ENCODE measurements around the gene DPP8. TPM values are rescaled to one million over a fixed set of nuclear protein-coding genes. Genes with fewer than 3 reads are reported as not detected.

The DPP8 gene
- total RNA-seq, 1 experiment from 2014 or later = 29.6 TPM

DNA sequence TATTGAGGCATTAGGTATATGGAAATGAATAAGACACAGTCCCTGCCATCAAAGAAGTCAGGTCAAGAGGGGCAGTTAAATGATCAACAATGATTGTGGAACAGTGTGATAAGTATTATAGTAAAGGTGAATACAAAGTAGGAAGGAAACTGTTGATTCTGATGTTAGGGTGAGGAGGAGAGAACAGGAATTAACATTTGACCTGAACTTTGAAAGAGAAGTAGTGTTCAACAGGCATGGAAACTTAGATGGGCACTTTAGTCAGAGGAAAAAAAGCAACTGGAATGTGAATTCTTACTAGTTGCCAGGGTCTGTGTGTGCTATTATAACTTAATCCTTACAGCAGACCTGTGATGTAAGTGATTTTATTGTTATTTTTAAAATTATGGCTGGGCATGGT lies 30.4 kb upstream of the DPP8 start:
- no TSS peak for BruUV-seq (replicated peaks)
- intact Hi-C loops (cut with micrococcal nuclease; ENCODE audit: unreplicated experiment) = no loop called here
- CTCF ChIA-PET = no interaction called here
- H3K4me1 ChIP-seq (ENCODE audit: insufficient read depth, low read length, poor library complexity, severe bottlenecking) = no peaks in the 10 kb centered on the region
- POLR2A ChIA-PET (ENCODE audit: low non-redundant PET) = no interaction called here
- no peak for TF ChIP-seq EZH2 (IDR thresholded peaks at IDR 0.05; ENCODE audit: borderline replicate concordance, low read depth, low read length, poor library complexity, severe bottlenecking)
- TF ChIP-seq, protein P1, sequence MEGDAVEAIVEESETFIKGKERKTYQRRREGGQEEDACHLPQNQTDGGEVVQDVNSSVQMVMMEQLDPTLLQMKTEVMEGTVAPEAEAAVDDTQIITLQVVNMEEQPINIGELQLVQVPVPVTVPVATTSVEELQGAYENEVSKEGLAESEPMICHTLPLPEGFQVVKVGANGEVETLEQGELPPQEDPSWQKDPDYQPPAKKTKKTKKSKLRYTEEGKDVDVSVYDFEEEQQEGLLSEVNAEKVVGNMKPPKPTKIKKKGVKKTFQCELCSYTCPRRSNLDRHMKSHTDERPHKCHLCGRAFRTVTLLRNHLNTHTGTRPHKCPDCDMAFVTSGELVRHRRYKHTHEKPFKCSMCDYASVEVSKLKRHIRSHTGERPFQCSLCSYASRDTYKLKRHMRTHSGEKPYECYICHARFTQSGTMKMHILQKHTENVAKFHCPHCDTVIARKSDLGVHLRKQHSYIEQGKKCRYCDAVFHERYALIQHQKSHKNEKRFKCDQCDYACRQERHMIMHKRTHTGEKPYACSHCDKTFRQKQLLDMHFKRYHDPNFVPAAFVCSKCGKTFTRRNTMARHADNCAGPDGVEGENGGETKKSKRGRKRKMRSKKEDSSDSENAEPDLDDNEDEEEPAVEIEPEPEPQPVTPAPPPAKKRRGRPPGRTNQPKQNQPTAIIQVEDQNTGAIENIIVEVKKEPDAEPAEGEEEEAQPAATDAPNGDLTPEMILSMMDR (conservative IDR thresholded peaks at IDR 0.05; ENCODE audit: low read depth, low read length) = no peak
- no peaks in the 10 kb centered on the region for H3K36me3 ChIP-seq (ENCODE audit: insufficient read depth, low read length, poor library complexity, severe bottlenecking)
- no peak overlapping the region for H3K27ac ChIP-seq (ENCODE audit: low read depth, low read length, poor library complexity, severe bottlenecking)
- DNase-seq (ENCODE audit: low spot score) = no peak
- no peak overlapping the region for H3K4me3 ChIP-seq (ENCODE audit: low read depth, low read length, poor library complexity, severe bottlenecking)
- no peaks in the 10 kb centered on the region for H3K27me3 ChIP-seq (replicated peaks; ENCODE audit: insufficient read depth, low read depth, low read length, poor library complexity)
- H3K9me3 ChIP-seq (ENCODE audit: low read depth, low read length, poor library complexity, severe bottlenecking) = no peaks in the 10 kb centered on the region

DNA sequence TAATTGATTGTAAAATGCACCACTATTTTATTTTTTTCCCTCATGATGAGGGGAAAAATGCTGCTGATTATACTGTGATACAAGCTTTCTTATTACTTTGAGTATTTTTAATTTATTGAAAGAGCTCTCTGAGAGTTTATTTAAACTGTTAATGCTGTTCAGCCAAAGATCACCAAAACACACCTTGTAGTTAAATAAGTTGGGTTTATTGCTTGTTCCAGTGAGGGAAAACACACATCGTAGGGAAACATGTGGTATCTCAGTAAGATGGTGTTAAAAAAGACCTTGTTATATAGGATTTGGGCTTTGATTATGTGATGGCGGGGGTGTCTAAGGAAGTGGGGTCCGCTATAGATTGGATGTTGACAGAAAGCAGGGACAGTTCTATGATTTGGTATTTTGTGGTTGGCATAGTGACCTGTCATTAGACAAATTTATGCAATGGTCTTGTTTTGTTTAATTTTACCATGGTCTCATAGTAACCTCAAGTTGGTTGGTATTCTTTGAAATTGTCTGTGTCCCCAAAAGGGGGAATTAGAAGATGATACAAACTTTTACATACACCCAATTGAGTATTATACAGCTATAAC lies 23.8 kb upstream of the DPP8 start:
- no TSS peak for BruUV-seq (replicated peaks)
- POLR2A ChIA-PET (ENCODE audit: low non-redundant PET) = no interaction called here

DNA sequence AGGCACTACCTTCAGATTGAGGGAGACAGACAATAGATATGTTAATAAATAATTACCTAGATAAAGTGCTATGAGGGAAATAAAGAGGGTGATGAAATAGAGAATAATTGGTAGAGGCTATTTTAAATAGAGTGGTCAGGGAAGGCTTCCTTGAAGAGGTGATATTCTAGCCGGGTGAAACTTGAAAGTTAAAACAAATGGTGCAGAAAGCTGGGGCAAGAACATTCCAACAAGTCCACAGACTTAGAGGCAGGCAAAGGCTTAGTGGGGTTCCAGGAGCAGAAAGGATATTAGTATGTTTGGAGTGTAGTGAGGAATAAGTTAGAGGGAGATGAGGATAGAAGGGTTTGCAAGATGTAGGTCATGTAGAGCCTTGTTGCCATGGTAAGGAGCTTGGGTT lies 22.8 kb upstream of the DPP8 start:
- Histone ChIP-seq H3K27me3 (replicated peaks; ENCODE audit: insufficient read depth, low read depth, low read length, poor library complexity) (no peaks in the 10 kb centered on the region), H3K36me3 (ENCODE audit: insufficient read depth, low read length, poor library complexity, severe bottlenecking) (no peaks in the 10 kb centered on the region), H3K4me3 (ENCODE audit: low read depth, low read length, poor library complexity, severe bottlenecking) (no peak overlapping the region), H3K9me3 (ENCODE audit: low read depth, low read length, poor library complexity, severe bottlenecking) (no peaks in the 10 kb centered on the region), H3K4me1 (ENCODE audit: insufficient read depth, low read length, poor library complexity, severe bottlenecking) (no peaks in the 10 kb centered on the region), H3K27ac (ENCODE audit: low read depth, low read length, poor library complexity, severe bottlenecking) (peak overlapping the region; percentile 1)
- ChIA-PET POLR2A (ENCODE audit: low non-redundant PET) (no interaction called here), CTCF (no interaction called here)
- no peak for DNase-seq (ENCODE audit: low spot score)
- no peak for TF ChIP-seq EZH2 (IDR thresholded peaks at IDR 0.05; ENCODE audit: borderline replicate concordance, low read depth, low read length, poor library complexity, severe bottlenecking)
- TF ChIP-seq, protein P1 (conservative IDR thresholded peaks at IDR 0.05; ENCODE audit: low read depth, low read length) = no peak
- intact Hi-C loops (cut with micrococcal nuclease; ENCODE audit: unreplicated experiment) = no loop called here
- no TSS peak for BruUV-seq (replicated peaks)

More for the DNA sequence above, 23.8 kb upstream of the DPP8 start:
- no peak for DNase-seq (ENCODE audit: low spot score)
- Histone ChIP-seq H3K4me1 (ENCODE audit: insufficient read depth, low read length, poor library complexity, severe bottlenecking) (no peaks in the 10 kb centered on the region), H3K9me3 (ENCODE audit: low read depth, low read length, poor library complexity, severe bottlenecking) (no peaks in the 10 kb centered on the region), H3K27ac (ENCODE audit: low read depth, low read length, poor library complexity, severe bottlenecking) (no peak overlapping the region), H3K4me3 (ENCODE audit: low read depth, low read length, poor library complexity, severe bottlenecking) (no peak overlapping the region), H3K27me3 (replicated peaks; ENCODE audit: insufficient read depth, low read depth, low read length, poor library complexity) (no peaks in the 10 kb centered on the region), H3K36me3 (ENCODE audit: insufficient read depth, low read length, poor library complexity, severe bottlenecking) (no peaks in the 10 kb centered on the region)
- intact Hi-C loops (cut with micrococcal nuclease; ENCODE audit: unreplicated experiment) = no loop called here
- TF ChIP-seq, protein P1 (conservative IDR thresholded peaks at IDR 0.05; ENCODE audit: low read depth, low read length) = no peak
- TF ChIP-seq EZH2 (IDR thresholded peaks at IDR 0.05; ENCODE audit: borderline replicate concordance, low read depth, low read length, poor library complexity, severe bottlenecking) = no peak
- CTCF ChIA-PET = no interaction called here
